MV-4-11 (cell line): ENCODE data around the gene PGP.

Experiments used
- DNase-seq: peaks from one replicate; lab custom pipeline; 2025; lab: John Stamatoyannopoulos, UW

The PGP gene

GRCh38 chr16:2180962-2181923, 33.4 kb downstream of the PGP start:
- DNase-seq: no peak

- no peak for DNase-seq
Measured at GRCh38 chr16:2180461-2180860, 34.2 kb downstream of the PGP start.

GRCh38 chr16:2179576-2179975, 35.1 kb downstream of the PGP start:
- DNase-seq: no peak

GRCh38 chr16:2179107-2179501, 35.5 kb downstream of the PGP start:
- no peak for DNase-seq

- no peak for DNase-seq
Measured at GRCh38 chr16:2178321-2179106, 36.1 kb downstream of the PGP start.

- DNase-seq: no peak
Measured at GRCh38 chr16:2177561-2177960, 37.1 kb downstream of the PGP start.

GRCh38 chr16:2177101-2177500, 37.5 kb downstream of the PGP start:
- DNase-seq: no peak

GRCh38 chr16:2176047-2176446, 38.6 kb downstream of the PGP start:
- no peak for DNase-seq

- no peak for DNase-seq
Measured at GRCh38 chr16:2175454-2175853, 39.2 kb downstream of the PGP start.

- DNase-seq: no peak
Measured at GRCh38 chr16:2174396-2175131, 40.1 kb downstream of the PGP start.

- DNase-seq: no peak
Measured at GRCh38 chr16:2173916-2174315, 40.7 kb downstream of the PGP start.

- DNase-seq: no peak
Measured at GRCh38 chr16:2173366-2173765, 41.3 kb downstream of the PGP start.

GRCh38 chr16:2172688-2173335, 41.8 kb downstream of the PGP start:
- DNase-seq: no peak

GRCh38 chr16:2171601-2172178, 43.0 kb downstream of the PGP start:
- DNase-seq: no peak

GRCh38 chr16:2170587-2171435, 43.8 kb downstream of the PGP start:
- no peak for DNase-seq

- no peak for DNase-seq
Measured at GRCh38 chr16:2170080-2170479, 44.6 kb downstream of the PGP start.

GRCh38 chr16:2167068-2167638, 47.5 kb downstream of the PGP start:
- no peak for DNase-seq

GRCh38 chr16:2166263-2167067, 48.2 kb downstream of the PGP start:
- DNase-seq: no peak

GRCh38 chr16:2165861-2166260, 48.8 kb downstream of the PGP start:
- no peak for DNase-seq
